SK-N-SH (cell line): ENCODE data around the gene SLC35A3. TPM values are rescaled to one million over a fixed set of nuclear protein-coding genes. Genes with fewer than 3 reads are reported as not detected.

Experiments
- CTCF ChIA-PET: fragments of 300-600, 350-600 bp; formaldehyde crosslinking; extraction: SDS; loops from one replicate; lab custom pipeline; 2021; lab: Yijun Ruan, JAX
- POLR2A ChIA-PET: fragments of 350-600 bp; sonication (Branson Sonifier 250); formaldehyde crosslinking; extraction: SDS; loops from one replicate; lab custom pipeline; 2020; ENCODE audit warnings: antibody characterized with exemption, inconsistent platforms; lab: Yijun Ruan, JAX
- DNase-seq: peaks from one replicate; pipeline ENCODE4 v3.0.0; 2012
- H2AFZ ChIP-seq: fragments of 200-600 bp; sonication (generic); 2 replicates; pipeline ENCODE4 v1.8.1; 2016; ENCODE audit warnings: antibody characterized with exemption, mild to moderate bottlenecking, low read depth
- H3F3A ChIP-seq: fragments of 200-600 bp; sonication (generic); replicated peaks from 2 replicates; pipeline ENCODE3; 2016; ENCODE audit warnings: antibody characterized with exemption, mild to moderate bottlenecking; ENCODE audit not compliant: insufficient read depth
- H3K27ac ChIP-seq, 2 experiments: fragments of 200-500 bp in 1 of 2; fragments of 200-600 bp in 1 of 2; sonication (Bioruptor generic) in 1 of 2; sonication (generic), shearing (Covaris generic) in 1 of 2; 2 replicates each; pipeline versions ENCODE4 v1.5.1 to v1.6.1; 2014 to 2016; ENCODE audit warnings: low read depth in 2 of 2, inconsistent platforms in 1 of 2, low read length in 1 of 2, mild to moderate bottlenecking in 1 of 2, mixed read lengths in 1 of 2
- H3K27me3 ChIP-seq: fragments of 200-600 bp; sonication (generic), shearing (Covaris generic); 2 replicates; pipeline ENCODE4 v1.6.1; 2016; ENCODE audit warnings: mixed run types; ENCODE audit not compliant: insufficient read depth
- H3K36me3 ChIP-seq, 2 experiments: fragments of 200-500 bp in 1 of 2; fragments of 200-600 bp in 1 of 2; sonication (Bioruptor generic) in 1 of 2; sonication (generic) in 1 of 2; replicated peaks in 1 of 2; 2 replicates each; pipeline versions ENCODE3 to v1.5.1; 2014 to 2016; ENCODE audit warnings: low read length in 1 of 2, mild to moderate bottlenecking in 1 of 2; ENCODE audit not compliant: insufficient read depth in 2 of 2, control insufficient read depth in 1 of 2
- H3K4me1 ChIP-seq, 2 experiments: fragments of 200-500 bp in 1 of 2; fragments of 200-600 bp in 1 of 2; sonication (Bioruptor generic) in 1 of 2; sonication (generic), shearing (Covaris generic) in 1 of 2; 2 replicates each; pipeline versions ENCODE4 v1.5.1 to v1.6.1; 2014 to 2016; ENCODE audit warnings: low read depth in 1 of 2, low read length in 1 of 2, mixed run types in 1 of 2; ENCODE audit not compliant: insufficient read depth in 2 of 2, control insufficient read depth in 1 of 2
- H3K4me2 ChIP-seq: fragments of 200-600 bp; sonication (generic), shearing (Covaris generic); 2 replicates; pipeline ENCODE4 v1.6.1; 2017; ENCODE audit warnings: mixed run types
- H3K4me3 ChIP-seq, 2 experiments: fragments of 200-500 bp in 1 of 2; fragments of 200-600 bp in 1 of 2; sonication (Bioruptor generic) in 1 of 2; sonication (generic), shearing (Covaris generic) in 1 of 2; 2 replicates each; pipeline versions ENCODE4 v1.5.1 to v1.8.1; 2014 to 2016; ENCODE audit warnings: low read depth in 2 of 2, inconsistent platforms in 1 of 2, low read length in 1 of 2, mild to moderate bottlenecking in 1 of 2, mixed read lengths in 1 of 2, moderate library complexity in 1 of 2
- H3K79me2 ChIP-seq: fragments of 200-600 bp; sonication (generic); 2 replicates; pipeline ENCODE4 v1.8.1; 2017; ENCODE audit warnings: mild to moderate bottlenecking; ENCODE audit not compliant: insufficient read depth
- H3K9ac ChIP-seq: fragments of 200-600 bp; sonication (generic); 2 replicates; pipeline ENCODE4 v1.6.1; 2017; ENCODE audit warnings: mixed run types
- H3K9me2 ChIP-seq: fragments of 200-600 bp; sonication (generic); 2 replicates; pipeline ENCODE4 v1.6.1; 2017; ENCODE audit warnings: mixed run types
- H3K9me3 ChIP-seq: fragments of 200-600 bp; sonication (generic); 2 replicates; pipeline ENCODE4 v1.6.1; 2017; ENCODE audit warnings: mixed run types, mild to moderate bottlenecking, moderate library complexity
- H4K20me1 ChIP-seq: fragments of 200-600 bp; sonication (generic); 2 replicates; pipeline ENCODE4 v1.6.1; 2017; ENCODE audit warnings: mild to moderate bottlenecking, mixed run types; ENCODE audit not compliant: insufficient read depth
- CHD2 ChIP-seq: fragments of 150-350 bp; IDR thresholded peaks from 2 replicates; pipeline ENCODE4 v1.6.1; 2018; ENCODE audit warnings: low read length; ENCODE audit not compliant: partially characterized antibody
- ELF1 ChIP-seq: IDR thresholded peaks from 2 replicates; pipeline ENCODE4 v1.4.0; 2012
- EZH2phosphoT487 ChIP-seq: fragments of 200-600 bp; sonication (generic); IDR thresholded peaks from 2 replicates; pipeline ENCODE4 v1.6.1; 2017; ENCODE audit warnings: low read depth, mixed run types, mild to moderate bottlenecking, antibody characterized with exemption, moderate library complexity, borderline replicate concordance
- FOXJ3 ChIP-seq: sonication (generic); formaldehyde crosslinking; IDR thresholded peaks from 2 replicates; pipeline ENCODE4 v1.5.1; 2020; ENCODE audit warnings: mild to moderate bottlenecking, missing genetic modification reagents
- GABPA ChIP-seq: IDR thresholded peaks from 2 replicates; pipeline ENCODE4 v1.4.0; 2012; ENCODE audit warnings: low read depth, mild to moderate bottlenecking
- IRF3 ChIP-seq: fragments of 150-350 bp; IDR thresholded peaks from 2 replicates; pipeline ENCODE4 v1.6.1; 2016; ENCODE audit warnings: mild to moderate bottlenecking, low read depth, low read length
- JUND ChIP-seq: IDR thresholded peaks from 2 replicates; pipeline ENCODE4 v1.4.0; 2012
- MEF2A ChIP-seq: IDR thresholded peaks from 2 replicates; pipeline ENCODE4 v1.4.0; 2012; ENCODE audit warnings: low read depth, borderline replicate concordance
- NFIC ChIP-seq: IDR thresholded peaks from 2 replicates; pipeline ENCODE4 v1.4.0; 2012; ENCODE audit warnings: borderline replicate concordance
- RAD21 ChIP-seq: IDR thresholded peaks from 2 replicates; pipeline ENCODE4 v1.6.1; 2012; ENCODE audit warnings: mild to moderate bottlenecking, low read length
- RXRA ChIP-seq: IDR thresholded peaks from 2 replicates; pipeline ENCODE4 v1.4.0; 2012; ENCODE audit warnings: low read depth, mild to moderate bottlenecking, borderline replicate concordance
- SMC3 ChIP-seq: IDR thresholded peaks from 2 replicates; pipeline ENCODE4 v1.6.1; 2012; ENCODE audit warnings: low read depth, low read length, improper control_type of control experiment
- TAF1 ChIP-seq: IDR thresholded peaks from 2 replicates; pipeline ENCODE4 v1.6.1; 2012; ENCODE audit warnings: low read depth, mild to moderate bottlenecking, low read length, moderate library complexity, borderline replicate concordance
- TCF12 ChIP-seq: IDR thresholded peaks from 2 replicates; pipeline ENCODE4 v1.4.0; 2012
- USF1 ChIP-seq: IDR thresholded peaks from 2 replicates; pipeline ENCODE4 v1.4.0; 2012; ENCODE audit warnings: low read depth, borderline replicate concordance
- USF2 ChIP-seq: fragments of 150-350 bp; IDR thresholded peaks from 2 replicates; pipeline ENCODE4 v1.6.1; 2017; ENCODE audit warnings: antibody characterized with exemption, low read length, low read depth, borderline replicate concordance
- YY1 ChIP-seq: IDR thresholded peaks from 2 replicates; pipeline ENCODE4 v1.4.0; 2012; ENCODE audit warnings: low read depth, mild to moderate bottlenecking
- WGBS: methylation state at CpG from one replicate; pipeline ENCODE4 v1.1.6; 2017; ENCODE audit warnings: low lambda C conversion rate; 5-methylcytosine and 5-hydroxymethylcytosine counted together
- polyA plus RNA-seq, 3 experiments: library from polyadenylated mRNA; depleted of rRNA; stranded (reverse); fragments of >200 nt; gene quantifications; 2 replicates each; pipeline ENCODE4 v1.2.3, GENCODE V29; 2012

The SLC35A3 gene
- polyA plus RNA-seq, 1 of the 3 experiments (the other 2 are of a cell fraction), result 5.7 TPM

DNA sequence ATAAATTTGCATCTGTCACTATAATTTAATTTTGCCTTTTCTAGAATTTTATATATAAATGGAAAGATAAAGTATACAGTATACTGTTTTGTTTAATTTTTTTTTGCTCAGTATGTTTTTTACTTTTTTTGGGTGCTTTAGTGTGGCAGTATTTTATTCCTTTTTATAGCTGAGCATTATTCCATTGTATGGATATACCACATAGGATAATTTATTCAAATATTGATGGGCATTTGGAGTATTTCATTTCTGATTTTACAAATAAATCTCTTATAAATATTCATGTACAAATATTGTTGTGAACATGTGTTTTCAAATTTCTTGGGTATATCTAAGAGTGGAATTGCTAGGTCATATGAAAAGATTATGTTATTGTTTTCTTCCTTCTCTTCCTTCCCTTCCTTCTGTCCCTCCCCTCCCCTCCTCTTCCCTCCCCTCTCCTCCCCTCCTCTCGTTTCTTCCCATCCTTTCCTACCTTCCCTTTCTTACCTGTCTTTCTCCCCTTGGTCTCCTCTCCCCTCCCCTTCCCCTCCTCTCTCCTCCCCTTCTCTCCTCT, 18.5 kb downstream of the SLC35A3 start:
- Histone ChIP-seq H3K27ac (no peak overlapping the region), H3K9me3 (peaks cover 22% of the 10 kb centered on the region), H3K9me2 (no peaks in the 10 kb centered on the region), H3K4me1 (no peaks in the 10 kb centered on the region), H4K20me1 (no peaks in the 10 kb centered on the region), H3K27me3 (no peaks in the 10 kb centered on the region), H3K79me2 (peaks cover 93% of the 10 kb centered on the region), H3K9ac (no peak overlapping the region), H3K36me3 (peaks cover 0 to 46% of the 10 kb centered on the region in 2 experiments), H3F3A (peaks cover 5% of the 10 kb centered on the region), H2AFZ (no peak overlapping the region), H3K4me2 (no peak overlapping the region), H3K4me3 (no peak overlapping the region)
- POLR2A ChIA-PET, result no interaction called here
- TF ChIP-seq RAD21, result no peak
- no peak for TF ChIP-seq MEF2A
- TF ChIP-seq IRF3, result no peak
- TF ChIP-seq SMC3, result no peak
- TF ChIP-seq ELF1, result no peak
- DNase-seq, result no peak
- CTCF ChIA-PET, result interaction anchor here (0.9 to 1.2 kb wide), 2 partner anchors 10 to 47 kb away, joined by 3 read pairs; no protein-coding TSS in a partner anchor
- 75% methylated on average over 1 of the region's 1 CpG for WGBS

DNA sequence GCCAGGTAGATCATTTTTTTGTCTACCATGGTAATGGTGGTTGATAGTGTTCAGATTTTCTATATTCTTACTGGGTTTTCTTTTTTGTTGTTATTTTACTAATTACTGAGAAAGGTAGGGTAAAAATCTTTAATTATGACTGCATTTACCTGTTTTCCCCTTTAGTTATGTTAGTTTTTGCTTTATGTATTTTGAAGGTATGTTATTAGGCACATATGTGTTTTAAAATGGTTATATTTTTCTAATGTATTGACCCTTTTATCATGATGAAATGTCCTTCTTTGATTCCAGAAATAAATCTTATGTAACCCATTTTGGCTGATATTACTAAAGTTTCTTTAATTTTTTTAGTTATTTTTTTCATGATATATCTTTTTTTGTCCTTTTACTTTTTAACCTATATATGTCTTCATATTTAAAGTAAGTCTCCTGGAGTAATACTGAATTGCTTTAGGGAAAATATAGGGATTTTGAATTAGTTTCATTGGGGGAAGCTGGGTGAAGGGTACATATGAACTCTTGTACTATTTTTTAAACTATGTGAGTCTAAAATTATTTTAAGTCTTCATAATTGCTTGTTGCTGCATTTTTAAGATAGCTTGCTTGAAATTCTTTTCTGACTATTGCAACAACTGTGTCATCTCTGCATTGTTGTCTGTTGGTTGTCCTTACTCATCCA, 22.4 kb downstream of the SLC35A3 start:
- Histone ChIP-seq H3K4me2 (no peak overlapping the region), H3K27me3 (no peaks in the 10 kb centered on the region), H4K20me1 (no peaks in the 10 kb centered on the region), H3K9me2 (no peaks in the 10 kb centered on the region), H3F3A (peaks cover 5% of the 10 kb centered on the region), H3K4me3 (no peak overlapping the region; a peak in 1 of 4 replicates), H3K36me3 (peaks cover 15 to 58% of the 10 kb centered on the region in 2 experiments), H2AFZ (no peak overlapping the region), H3K9ac (no peak overlapping the region), H3K27ac (no peak overlapping the region), H3K9me3 (peaks cover 22% of the 10 kb centered on the region), H3K4me1 (no peaks in the 10 kb centered on the region), H3K79me2 (peaks cover 59% of the 10 kb centered on the region)
- TF ChIP-seq USF2, result no peak
- TF ChIP-seq TAF1, result no peak
- TF ChIP-seq EZH2phosphoT487, result no peak
- no peak for TF ChIP-seq FOXJ3 (CRISPR knock-in tag)
- TF ChIP-seq CHD2, result no peak
- TF ChIP-seq GABPA, result no peak
- no peak for TF ChIP-seq NFIC
- no peak for TF ChIP-seq YY1
- no peak for TF ChIP-seq JUND
- no peak for TF ChIP-seq TCF12
- TF ChIP-seq MEF2A, result no peak
- no peak for TF ChIP-seq RXRA
- no peak for TF ChIP-seq USF1
- no peak for DNase-seq
- ChIA-PET CTCF (no interaction called here), POLR2A (no interaction called here)
